Hematopoietic multipotent progenitor cell treated with erythropoietin and hydrocortisone succinate and interleukin-3 and kit ligand, for 17 days (in vitro differentiated cells): Measurements from ENCODE around the gene CTTNBP2NL.

Experiments
- DNase-seq: peaks from one replicate; pipeline ENCODE4 v3.0.0-alpha.2; 2015; ENCODE audit warnings: low spot score

CTTNBP2NL gene

GRCh38 chr1:112395821-112396652, at the start of gene CTTNBP2NL:
TSS of gene CTTNBP2NL (plus strand) at chr1:112396214. CDS start at chr1:112416166, 19,952 bp downstream.
- DNase-seq, result peak; percentile 77

GRCh38 chr1:112346801-112347350, 49.1 kb upstream of the CTTNBP2NL start:
- DNase-seq, result no peak

- no peak for DNase-seq
These were observed 39.2 kb upstream of the CTTNBP2NL start for GRCh38 chr1:112356765-112357164.

- no peak for DNase-seq
These were observed 38.5 kb upstream of the CTTNBP2NL start for GRCh38 chr1:112357467-112357866.

- no peak for DNase-seq
These were observed 37.8 kb upstream of the CTTNBP2NL start for GRCh38 chr1:112358061-112358770.

- DNase-seq, result peak; percentile 17
These were observed 37.1 kb upstream of the CTTNBP2NL start for GRCh38 chr1:112358798-112359408.

GRCh38 chr1:112359961-112360767, 35.9 kb upstream of the CTTNBP2NL start:
- no peak for DNase-seq

GRCh38 chr1:112363636-112364035, 32.4 kb upstream of the CTTNBP2NL start:
- DNase-seq, result no peak

GRCh38 chr1:112368198-112368597, 27.8 kb upstream of the CTTNBP2NL start:
- DNase-seq, result no peak

- peak; percentile 75 for DNase-seq
These were observed 26.4 kb upstream of the CTTNBP2NL start for GRCh38 chr1:112369392-112370285.

GRCh38 chr1:112370996-112371395, 25.0 kb upstream of the CTTNBP2NL start:
- no peak for DNase-seq

GRCh38 chr1:112371775-112372174, 24.2 kb upstream of the CTTNBP2NL start:
- DNase-seq, result no peak

GRCh38 chr1:112373806-112374205, 22.2 kb upstream of the CTTNBP2NL start:
- no peak for DNase-seq

GRCh38 chr1:112375701-112376100, 20.3 kb upstream of the CTTNBP2NL start:
- DNase-seq, result no peak

- no peak for DNase-seq
These were observed 15.7 kb upstream of the CTTNBP2NL start for GRCh38 chr1:112380356-112380755.

- DNase-seq, result no peak
These were observed 14.5 kb upstream of the CTTNBP2NL start for GRCh38 chr1:112381324-112382076.

- no peak for DNase-seq
These were observed 12.1 kb upstream of the CTTNBP2NL start for GRCh38 chr1:112383759-112384370.

GRCh38 chr1:112386024-112386723, 9.8 kb upstream of the CTTNBP2NL start:
- no peak for DNase-seq
